GM12878 (cell line): ENCODE results near the gene PLXNC1.
A peak's percentile ranks its signal among the peaks of the same experiment; 100 is the strongest.

Experiments used
- CBFB ChIP-seq: IDR thresholded peaks from 2 replicates; pipeline ENCODE4 v1.6.1; 2016; ENCODE audit warnings: antibody characterized with exemption, low read depth
- EZH2 ChIP-seq: IDR thresholded peaks from 2 replicates; pipeline ENCODE4 v1.6.1; 2012; ENCODE audit warnings: low read depth, mild to moderate bottlenecking, control low read depth, inconsistent platforms, low read length, borderline replicate concordance; ENCODE audit not compliant: control insufficient read depth
- NBN ChIP-seq: fragments of 450-650 bp; IDR thresholded peaks from 2 replicates; pipeline ENCODE4 v1.6.1; 2016
- NR2C2 ChIP-seq: IDR thresholded peaks from 2 replicates; pipeline ENCODE4 v1.6.1; 2011; ENCODE audit warnings: borderline replicate concordance, low read depth; ENCODE audit not compliant: control insufficient read depth, insufficient read length
- SREBF1 ChIP-seq: IDR thresholded peaks from 2 replicates; pipeline ENCODE4 v1.6.1; 2012; ENCODE audit warnings: mild to moderate bottlenecking, low read length
- TF ChIP-seq, protein P1 (sequence below): fragments of 450-650 bp; conservative IDR thresholded peaks from 2 replicates; pipeline ENCODE4 v1.6.1; 2017; ENCODE audit warnings: mild to moderate bottlenecking, moderate library complexity
- TF ChIP-seq, protein P2 (sequence below), 3 experiments: IDR thresholded peaks in 2 of 3; conservative IDR thresholded peaks in 1 of 3; 2 replicates each; pipeline ENCODE4 v1.5.1; 2011; ENCODE audit warnings: low read depth in 3 of 3, low read length in 3 of 3, mild to moderate bottlenecking in 3 of 3, control low read depth in 2 of 3, moderate library complexity in 2 of 3, inconsistent platforms in 1 of 3, mixed read lengths in 1 of 3; ENCODE audit not compliant: control insufficient read depth in 2 of 3, insufficient read depth in 1 of 3; ENCODE audit errors: extremely low read depth in 1 of 3

DNA sequence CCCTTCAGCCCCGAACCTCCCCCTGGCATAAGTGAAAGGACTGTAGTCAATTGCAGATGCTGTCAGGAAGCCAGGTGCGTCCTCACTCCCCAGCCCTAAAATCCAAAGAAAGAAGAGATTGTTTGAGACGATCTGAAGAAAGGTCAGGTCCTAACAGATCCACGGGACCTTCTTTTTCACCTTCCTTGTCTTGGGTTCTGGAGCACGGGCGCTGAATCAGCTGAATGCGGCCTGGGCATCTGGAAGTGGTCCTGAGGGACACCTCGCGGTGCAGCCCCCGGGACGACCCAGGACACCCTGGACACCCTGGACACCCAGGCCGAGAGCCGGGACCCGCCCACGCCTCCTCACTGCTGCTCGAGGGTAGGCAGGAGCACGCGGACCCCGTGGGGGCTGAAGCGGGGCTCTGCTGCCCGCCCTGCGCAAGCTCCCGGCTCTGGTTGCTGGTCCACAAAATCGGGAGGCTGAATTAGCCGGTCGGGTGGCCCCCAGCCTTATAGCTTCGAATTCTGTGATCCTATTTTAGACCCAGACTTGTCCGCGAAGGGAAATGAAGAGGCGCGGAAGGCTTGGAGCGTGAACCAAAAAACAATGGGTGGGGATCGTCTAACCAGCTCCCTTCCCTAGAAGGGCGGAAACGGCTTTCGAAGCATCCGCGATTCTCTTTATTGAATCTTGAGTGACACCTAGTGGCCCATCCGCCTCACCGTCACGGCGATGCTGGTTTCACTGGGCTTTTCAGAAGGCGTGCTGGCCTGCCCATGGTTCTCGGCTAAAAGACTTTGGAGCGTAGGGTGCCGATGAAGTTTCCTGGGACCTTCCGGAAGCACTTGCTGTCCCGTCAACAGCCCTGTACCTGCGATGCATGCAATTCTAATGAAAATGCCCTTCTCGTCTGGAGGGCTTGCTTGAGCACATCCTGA lies 46.4 kb upstream of the PLXNC1 start:
- TF ChIP-seq CBFB (no peak), SREBF1 (no peak), EZH2 (no peak), NR2C2 (no peak), NBN (no peak)
- TF ChIP-seq, protein P1, sequence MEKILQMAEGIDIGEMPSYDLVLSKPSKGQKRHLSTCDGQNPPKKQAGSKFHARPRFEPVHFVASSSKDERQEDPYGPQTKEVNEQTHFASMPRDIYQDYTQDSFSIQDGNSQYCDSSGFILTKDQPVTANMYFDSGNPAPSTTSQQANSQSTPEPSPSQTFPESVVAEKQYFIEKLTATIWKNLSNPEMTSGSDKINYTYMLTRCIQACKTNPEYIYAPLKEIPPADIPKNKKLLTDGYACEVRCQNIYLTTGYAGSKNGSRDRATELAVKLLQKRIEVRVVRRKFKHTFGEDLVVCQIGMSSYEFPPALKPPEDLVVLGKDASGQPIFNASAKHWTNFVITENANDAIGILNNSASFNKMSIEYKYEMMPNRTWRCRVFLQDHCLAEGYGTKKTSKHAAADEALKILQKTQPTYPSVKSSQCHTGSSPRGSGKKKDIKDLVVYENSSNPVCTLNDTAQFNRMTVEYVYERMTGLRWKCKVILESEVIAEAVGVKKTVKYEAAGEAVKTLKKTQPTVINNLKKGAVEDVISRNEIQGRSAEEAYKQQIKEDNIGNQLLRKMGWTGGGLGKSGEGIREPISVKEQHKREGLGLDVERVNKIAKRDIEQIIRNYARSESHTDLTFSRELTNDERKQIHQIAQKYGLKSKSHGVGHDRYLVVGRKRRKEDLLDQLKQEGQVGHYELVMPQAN = no peak
- TF ChIP-seq, protein P2, sequence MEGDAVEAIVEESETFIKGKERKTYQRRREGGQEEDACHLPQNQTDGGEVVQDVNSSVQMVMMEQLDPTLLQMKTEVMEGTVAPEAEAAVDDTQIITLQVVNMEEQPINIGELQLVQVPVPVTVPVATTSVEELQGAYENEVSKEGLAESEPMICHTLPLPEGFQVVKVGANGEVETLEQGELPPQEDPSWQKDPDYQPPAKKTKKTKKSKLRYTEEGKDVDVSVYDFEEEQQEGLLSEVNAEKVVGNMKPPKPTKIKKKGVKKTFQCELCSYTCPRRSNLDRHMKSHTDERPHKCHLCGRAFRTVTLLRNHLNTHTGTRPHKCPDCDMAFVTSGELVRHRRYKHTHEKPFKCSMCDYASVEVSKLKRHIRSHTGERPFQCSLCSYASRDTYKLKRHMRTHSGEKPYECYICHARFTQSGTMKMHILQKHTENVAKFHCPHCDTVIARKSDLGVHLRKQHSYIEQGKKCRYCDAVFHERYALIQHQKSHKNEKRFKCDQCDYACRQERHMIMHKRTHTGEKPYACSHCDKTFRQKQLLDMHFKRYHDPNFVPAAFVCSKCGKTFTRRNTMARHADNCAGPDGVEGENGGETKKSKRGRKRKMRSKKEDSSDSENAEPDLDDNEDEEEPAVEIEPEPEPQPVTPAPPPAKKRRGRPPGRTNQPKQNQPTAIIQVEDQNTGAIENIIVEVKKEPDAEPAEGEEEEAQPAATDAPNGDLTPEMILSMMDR (IDR thresholded peaks at IDR 0.05 in 2 of 3, conservative IDR thresholded peaks at IDR 0.05 in 1 of 3; ENCODE audit: control insufficient read depth in 2 of 3, extremely low read depth in 1 of 3, insufficient read depth in 1 of 3, low read depth in 3 of 3, low read length in 3 of 3) = peak; percentile 79 to 97 (median 82); a peak in 5 of 6 replicates
